Breast epithelium (tissue), 4 donors: ENCODE data around the gene E2F7. TPM values are rescaled to one million over a fixed set of nuclear protein-coding genes. Genes with fewer than 3 reads are reported as not detected.

Experiments used
- DNase-seq, 2 donors: peaks; one replicate each; pipeline ENCODE4 v3.0.0-alpha.2; 2019; ENCODE audit warnings: low spot score in 2 of 2
- H3K27ac ChIP-seq, 2 donors: fragments of 200-600 bp; sonication (generic) in 1 of 2; one replicate each; pipeline ENCODE4 v1.5.1; 2016 to 2019; ENCODE audit warnings: mild to moderate bottlenecking in 1 of 2
- H3K27me3 ChIP-seq, 2 donors: fragments of 200-600 bp; sonication (generic) in 1 of 2; one replicate each; pipeline versions ENCODE4 v1.5.1 to v1.6.0; 2017 to 2019; ENCODE audit warnings: control low read depth in 1 of 2, mild to moderate bottlenecking in 1 of 2
- H3K36me3 ChIP-seq: fragments of 200-600 bp; one replicate; pipeline ENCODE4 v1.5.1; 2019
- H3K4me1 ChIP-seq, 2 donors: fragments of 200-600 bp; sonication (generic); one replicate each; pipeline ENCODE4 v1.5.1; 2016 to 2019; ENCODE audit warnings: control low read depth in 1 of 2
- H3K4me3 ChIP-seq, 3 donors: fragments of 200-600 bp; sonication (generic); 1 replicate in 2 of 3; 2 replicates in 1 of 3; pipeline ENCODE4 v1.5.1; 2016 to 2019; ENCODE audit warnings: mild to moderate bottlenecking in 3 of 3, moderate library complexity in 2 of 3
- H3K9me3 ChIP-seq, 2 donors: fragments of 200-600 bp; sonication (generic) in 1 of 2; one replicate each; pipeline ENCODE4 v1.5.1; 2016 to 2019; ENCODE audit warnings: control low read depth in 1 of 2
- POLR2A ChIP-seq: fragments of 450-650 bp; IDR thresholded peaks from one replicate; pipeline ENCODE4 v1.6.1; 2016; ENCODE audit warnings: antibody characterized with exemption, mild to moderate bottlenecking, moderate library complexity
- POLR2AphosphoS5 ChIP-seq, 3 donors: sonication (generic); formaldehyde crosslinking; IDR thresholded peaks; one replicate each; pipeline ENCODE4 v1.6.1; 2017; ENCODE audit warnings: antibody characterized with exemption in 3 of 3
- intact Hi-C: fragments of 100-400 bp; cut with DNase I; formaldehyde crosslinking; loops from one replicate; pipeline ENCODE4 v1.15.1; 2023; ENCODE audit warnings: low total_unique reads
- total RNA-seq, 3 donors: library from RNA; depleted of rRNA; stranded (reverse); fragments of >200 nt; gene quantifications; one replicate each; pipeline ENCODE4 v1.1.0, GENCODE V29; 2016
- TF ChIP-seq, protein P1 (sequence below), 3 donors: fragments of 450-650 bp; IDR thresholded peaks; one replicate each; pipeline ENCODE4 v1.5.1; 2016 to 2017; ENCODE audit warnings: antibody characterized with exemption in 3 of 3, mild to moderate bottlenecking in 3 of 3, moderate library complexity in 3 of 3

E2F7 gene
- total RNA-seq, 3 donors from 2014 or later = under 0.01 to 0.44 TPM; not detected in 1

DNA sequence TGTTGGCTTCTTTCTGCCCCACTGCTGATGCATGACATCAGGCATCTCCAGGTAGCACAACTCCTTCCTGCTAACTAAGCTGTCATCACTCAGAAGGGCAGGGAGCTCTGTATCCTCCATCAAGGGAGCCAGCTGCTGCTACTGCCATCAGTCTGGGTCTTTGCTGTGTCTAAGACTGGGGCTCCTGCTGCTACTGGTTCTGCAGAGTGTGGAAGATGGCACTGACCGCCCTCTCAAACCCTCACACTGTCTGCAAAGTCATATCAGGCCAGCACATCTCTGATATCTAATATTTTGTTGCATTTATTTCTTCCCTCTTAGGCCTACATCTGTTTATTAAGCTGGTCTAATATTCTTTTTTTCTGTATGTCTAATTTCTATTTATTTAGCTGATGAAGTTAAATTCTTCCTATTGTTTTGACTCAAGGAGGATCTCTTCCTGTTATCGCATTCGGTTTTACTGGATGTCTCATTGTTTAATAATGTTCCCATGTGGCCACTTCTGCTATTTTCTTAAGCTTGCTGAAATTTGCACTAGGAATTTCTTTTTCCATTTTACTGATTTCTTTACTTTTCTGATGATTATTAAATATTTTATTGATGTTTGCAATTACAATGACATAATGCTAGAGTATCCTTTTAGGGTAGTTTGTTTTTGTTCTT lies 7.6 kb upstream of the E2F7 start:
- TF ChIP-seq POLR2AphosphoS5 (IDR thresholded peaks at IDR 0.05) = no peak
- no peak for TF ChIP-seq POLR2A
- TF ChIP-seq, protein P1, sequence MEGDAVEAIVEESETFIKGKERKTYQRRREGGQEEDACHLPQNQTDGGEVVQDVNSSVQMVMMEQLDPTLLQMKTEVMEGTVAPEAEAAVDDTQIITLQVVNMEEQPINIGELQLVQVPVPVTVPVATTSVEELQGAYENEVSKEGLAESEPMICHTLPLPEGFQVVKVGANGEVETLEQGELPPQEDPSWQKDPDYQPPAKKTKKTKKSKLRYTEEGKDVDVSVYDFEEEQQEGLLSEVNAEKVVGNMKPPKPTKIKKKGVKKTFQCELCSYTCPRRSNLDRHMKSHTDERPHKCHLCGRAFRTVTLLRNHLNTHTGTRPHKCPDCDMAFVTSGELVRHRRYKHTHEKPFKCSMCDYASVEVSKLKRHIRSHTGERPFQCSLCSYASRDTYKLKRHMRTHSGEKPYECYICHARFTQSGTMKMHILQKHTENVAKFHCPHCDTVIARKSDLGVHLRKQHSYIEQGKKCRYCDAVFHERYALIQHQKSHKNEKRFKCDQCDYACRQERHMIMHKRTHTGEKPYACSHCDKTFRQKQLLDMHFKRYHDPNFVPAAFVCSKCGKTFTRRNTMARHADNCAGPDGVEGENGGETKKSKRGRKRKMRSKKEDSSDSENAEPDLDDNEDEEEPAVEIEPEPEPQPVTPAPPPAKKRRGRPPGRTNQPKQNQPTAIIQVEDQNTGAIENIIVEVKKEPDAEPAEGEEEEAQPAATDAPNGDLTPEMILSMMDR (IDR thresholded peaks at IDR 0.05) = no peak
- no peak overlapping the region for H3K4me3 ChIP-seq
- no peak overlapping the region for H3K27ac ChIP-seq
- no peak for DNase-seq
- intact Hi-C loops = no loop called here
- H3K9me3 ChIP-seq = no peaks in the 10 kb centered on the region
- H3K27me3 ChIP-seq = no peaks in the 10 kb centered on the region
- no peaks in the 10 kb centered on the region for H3K36me3 ChIP-seq
- H3K4me1 ChIP-seq = no peaks in the 10 kb centered on the region

DNA sequence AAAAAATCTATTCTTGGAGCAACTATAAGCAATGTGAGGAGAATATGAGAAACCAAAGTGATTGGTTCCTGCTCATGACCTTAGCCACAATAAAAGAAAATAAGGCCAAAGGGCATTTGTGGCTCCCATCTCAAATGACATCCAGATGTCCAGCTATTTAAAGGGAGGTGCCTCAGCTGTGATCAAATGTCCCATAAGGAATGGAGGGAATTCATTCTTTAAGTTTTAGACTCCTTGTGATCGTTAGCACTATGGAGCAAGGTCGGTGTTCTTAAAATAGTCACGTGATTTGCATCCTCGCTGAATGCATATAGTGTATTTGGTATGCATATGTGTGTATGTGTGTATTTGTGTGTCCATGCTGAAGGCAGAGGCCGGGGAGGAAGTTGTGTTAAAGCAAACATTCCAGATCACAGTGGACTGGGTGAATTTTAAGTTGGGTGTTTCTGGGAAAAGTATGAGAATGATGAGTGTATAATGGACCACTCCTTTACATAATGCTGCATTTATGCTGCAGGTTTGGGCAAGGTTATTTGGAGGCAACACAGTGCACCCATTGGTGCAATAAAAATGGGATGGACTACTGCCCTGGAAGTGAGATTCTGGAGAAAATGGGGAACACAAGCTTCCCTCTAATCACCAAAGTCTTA lies 5.6 kb upstream of the E2F7 start:
- TF ChIP-seq POLR2AphosphoS5 (IDR thresholded peaks at IDR 0.05) = no peak

DNA sequence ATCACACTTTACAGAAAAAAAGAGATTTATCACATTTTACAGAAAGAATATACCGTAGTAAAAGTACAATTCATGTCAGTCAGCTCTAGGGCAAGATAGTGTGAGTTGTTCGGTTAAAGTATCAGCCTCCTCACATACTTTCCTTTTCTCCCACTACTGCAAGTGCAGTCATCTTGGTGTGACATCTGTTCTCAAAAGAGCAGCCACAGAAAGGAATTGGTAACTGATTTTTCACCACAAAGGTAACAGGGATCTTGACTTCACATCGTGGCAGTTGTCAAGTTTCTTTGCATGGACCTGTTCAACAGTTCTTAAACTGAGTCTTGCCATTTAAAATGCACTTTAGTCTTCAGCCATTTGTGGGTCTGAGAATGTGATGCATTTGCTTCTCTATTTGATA lies 5.0 kb upstream of the E2F7 start:
- TF ChIP-seq, protein P1 (IDR thresholded peaks at IDR 0.05) = no peak
- TF ChIP-seq POLR2A (no peak), POLR2AphosphoS5 (IDR thresholded peaks at IDR 0.05) (no peak)
- no peaks in the 10 kb centered on the region for H3K9me3 ChIP-seq
- H3K27ac ChIP-seq = no peak overlapping the region
- no peaks in the 10 kb centered on the region for H3K4me1 ChIP-seq
- intact Hi-C loops = no loop called here
- no peaks in the 10 kb centered on the region for H3K27me3 ChIP-seq
- H3K36me3 ChIP-seq = no peaks in the 10 kb centered on the region
- H3K4me3 ChIP-seq = no peak overlapping the region
- no peak for DNase-seq

More for the DNA sequence above, 5.6 kb upstream of the E2F7 start:
- no peak for DNase-seq
- H3K27ac ChIP-seq = no peak overlapping the region
- no peak overlapping the region for H3K4me3 ChIP-seq
- H3K9me3 ChIP-seq = no peaks in the 10 kb centered on the region
- H3K27me3 ChIP-seq = no peaks in the 10 kb centered on the region
- no peaks in the 10 kb centered on the region for H3K36me3 ChIP-seq
- no peaks in the 10 kb centered on the region for H3K4me1 ChIP-seq
- intact Hi-C loops = no loop called here

DNA sequence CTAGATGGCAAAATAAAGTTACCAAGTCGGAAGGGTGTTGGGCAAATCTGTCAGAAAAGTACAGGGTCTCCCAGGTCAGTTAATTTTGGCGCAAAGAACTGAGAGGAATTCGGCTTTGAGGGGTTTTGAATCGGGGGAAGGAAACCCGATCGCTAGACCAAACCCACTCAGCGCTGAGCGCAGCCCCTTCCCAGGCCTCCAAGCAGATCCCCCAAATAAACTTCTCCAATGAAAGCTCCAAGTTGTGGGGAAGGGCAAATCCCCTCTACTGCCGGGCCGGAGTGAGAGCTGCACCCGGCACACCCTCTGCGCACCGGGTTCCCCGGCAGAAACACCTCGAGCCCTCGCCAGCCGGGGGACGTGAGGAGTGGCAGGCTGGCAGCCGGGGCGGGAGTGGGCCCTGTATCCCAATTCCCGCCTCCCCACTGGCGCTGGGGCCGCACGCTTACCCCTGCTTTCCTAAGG lies 441 bp downstream of the E2F7 start:
- intact Hi-C loops = no loop called here
- H3K36me3 ChIP-seq = no peaks in the 10 kb centered on the region
- no peaks in the 10 kb centered on the region for H3K27me3 ChIP-seq
- peak overlapping the region; percentile 67 to 74 (median 74) for H3K4me3 ChIP-seq
- H3K9me3 ChIP-seq = no peaks in the 10 kb centered on the region
- no peak for TF ChIP-seq POLR2AphosphoS5 (IDR thresholded peaks at IDR 0.05)
- TF ChIP-seq, protein P1 (IDR thresholded peaks at IDR 0.05) = no peak
- no peak for TF ChIP-seq POLR2A
- H3K27ac ChIP-seq = peak overlapping the region in 1 of 2 donors; percentile 54
- H3K4me1 ChIP-seq = no peaks in the 10 kb centered on the region
- peak in 1 of 2 donors; percentile 51 for DNase-seq

DNA sequence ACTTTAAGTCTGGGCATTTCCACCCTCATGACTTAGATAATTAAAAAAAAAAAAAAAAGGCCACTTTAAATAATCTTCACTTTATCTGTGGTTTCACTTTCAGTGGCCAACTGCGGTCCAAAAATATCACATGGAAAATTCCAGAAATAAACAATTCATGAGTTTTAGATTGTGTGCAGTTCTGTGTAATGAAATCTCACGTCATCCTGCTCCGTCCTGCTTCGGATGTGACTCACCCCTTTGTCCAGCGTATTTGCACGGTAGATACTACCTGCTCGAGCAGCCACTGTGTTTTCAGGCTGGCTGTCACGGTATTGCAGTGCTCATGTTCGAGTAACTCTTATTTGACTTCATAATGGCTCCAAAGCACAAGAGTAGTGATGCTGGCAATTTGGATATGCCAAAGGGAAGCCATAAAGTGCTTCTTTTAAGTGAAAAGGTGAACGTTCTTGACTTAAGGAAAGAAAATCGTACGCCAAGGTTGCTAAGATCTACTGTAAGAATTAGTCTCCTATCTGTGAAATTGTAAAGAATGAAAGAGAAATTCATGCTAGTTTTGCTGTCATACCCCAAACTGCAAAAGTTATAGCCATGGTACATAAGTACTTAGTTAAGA lies 2.4 kb downstream of the E2F7 start:
- TF ChIP-seq POLR2A (no peak), POLR2AphosphoS5 (IDR thresholded peaks at IDR 0.05) (no peak)
- TF ChIP-seq, protein P1 (IDR thresholded peaks at IDR 0.05) = no peak
- Histone ChIP-seq H3K36me3 (no peaks in the 10 kb centered on the region), H3K27me3 (no peaks in the 10 kb centered on the region), H3K4me1 (no peaks in the 10 kb centered on the region), H3K9me3 (no peaks in the 10 kb centered on the region), H3K4me3 (peak overlapping the region in 1 of 3 donors; percentile 17), H3K27ac (no peak overlapping the region)
- intact Hi-C loops = no loop called here
- no peak for DNase-seq
